Heart left ventricle (tissue), 16 donors: ENCODE measurements around the gene PCDHA2. TPM values are rescaled to one million over a fixed set of nuclear protein-coding genes. Genes with fewer than 3 reads are reported as not detected.
A peak's percentile ranks its signal among the peaks of the same experiment; 100 is the strongest.
"Not testable (repeated sequence)": the region's sequence is repeated elsewhere in the genome, so short reads cannot be mapped to it uniquely, and the experiment has no call there.

Source experiments
- ATAC-seq, 4 donors: fragments of 200-7000 bp; cut with Tn5 transposase; one replicate each; pipeline ENCODE4 v1.9.1; 2020 to 2022; ENCODE audit warnings: moderate library complexity in 4 of 4, mild to moderate bottlenecking in 3 of 4, moderate number of reproducible peaks in 1 of 4
- DNase-seq, 5 donors: peaks; one replicate each; pipeline ENCODE4 v3.0.0-alpha.2; 2020
- H3K27ac ChIP-seq, 12 donors: fragments of 200-600 bp; sonication (generic) in 4 of 12; one replicate each; pipeline versions ENCODE4 v1.5.0 to v1.8.0; 2016 to 2022; ENCODE audit warnings: mild to moderate bottlenecking in 2 of 12
- H3K27me3 ChIP-seq, 9 donors: fragments of 200-600 bp; sonication (generic) in 2 of 9; one replicate each; pipeline versions ENCODE4 v1.5.1 to v1.8.0; 2016 to 2022; ENCODE audit warnings: mild to moderate bottlenecking in 3 of 9
- H3K36me3 ChIP-seq, 9 donors: fragments of 200-600 bp; sonication (generic) in 2 of 9; one replicate each; pipeline versions ENCODE4 v1.5.0 to v1.8.0; 2018 to 2022; ENCODE audit warnings: mild to moderate bottlenecking in 2 of 9
- H3K4me1 ChIP-seq, 12 donors: fragments of 200-600 bp; sonication (generic) in 4 of 12; one replicate each; pipeline versions ENCODE4 v1.5.0 to v1.8.0; 2016 to 2022; ENCODE audit warnings: mild to moderate bottlenecking in 3 of 12
- H3K4me3 ChIP-seq, 12 donors: fragments of 200-600 bp; sonication (generic) in 4 of 12; one replicate each; pipeline versions ENCODE4 v1.5.0 to v1.8.0; 2017 to 2022; ENCODE audit warnings: mild to moderate bottlenecking in 9 of 12, moderate library complexity in 4 of 12
- H3K9me3 ChIP-seq, 12 donors: fragments of 200-600 bp; sonication (generic) in 4 of 12; one replicate each; pipeline versions ENCODE4 v1.5.0 to v1.8.0; 2016 to 2022; ENCODE audit warnings: mild to moderate bottlenecking in 1 of 12
- CTCF ChIP-seq, 12 donors: fragments of 200-600 bp; sonication (generic) in 4 of 12; IDR thresholded peaks; one replicate each; pipeline versions ENCODE4 v1.5.0 to v1.8.0; 2018 to 2022; ENCODE audit warnings: antibody characterized with exemption in 12 of 12, mild to moderate bottlenecking in 5 of 12
- POLR2A ChIP-seq, 2 donors: fragments of 450-650 bp; IDR thresholded peaks; one replicate each; pipeline ENCODE4 v1.6.1; 2017; ENCODE audit warnings: antibody characterized with exemption in 2 of 2, mild to moderate bottlenecking in 2 of 2, moderate library complexity in 2 of 2
- WGBS, 4 donors: extraction: QIAGEN DNeasy Blood & Tissue Kit in 2 of 4; methylation state at CpG; one replicate each; pipeline versions ENCODE4 v1.1.5 to v1.1.7; 2013 to 2018; 5-methylcytosine and 5-hydroxymethylcytosine counted together
- intact Hi-C, 10 donors: fragments of 100-400 bp; cut with DNase I; formaldehyde crosslinking; loops; one replicate each; pipeline versions ENCODE4 v1.11.1 to v1.14.2; 2022
- polyA plus RNA-seq, 2 donors: library from polyadenylated mRNA; stranded (reverse); fragments of 200-250 nt; gene quantifications; one replicate each; pipeline ENCODE4 v1.2.3, GENCODE V29; 2013
- total RNA-seq, 9 donors: library from RNA; depleted of rRNA in 2 of 9; stranded (reverse); fragments of >200 nt in 2 of 9; fragmentation: NEBNext Ultra II Directional in 3 of 9; extraction: Animal tissue kit (Norgen Biotek cat#: 25700) in 3 of 9; gene quantifications; one replicate each; pipeline versions ENCODE4 v1.1.0 to v1.2.4, GENCODE V29; 2016 to 2023
- donor health status: ischemic (EF 13 %, LVEDD 7.1; RV severe dilation, severe dysfunction).
- donor health status: healthy with polysubstance abuse.
- donor health status: DM: no; HTN: yes; CAD: no.
- donor health status: DM: no; HTN: no; CAD: no.
- donor health status: ischemic (EF 25% LVEDD 6.9; RV normal size, moderate dysfunction).
- donor health status: ischemic (EF 25% LVEDD 5.7; RV mildly dilated, moderate dysfunction).
- donor health status: healthy.
- donor health status: DM: yes; HTN: yes; CAD: no.
- donor health status: ischemic (EF 35%, LVEDD 5.7; RV mildly dilated, moderate dysfunction).
- donor health status: nonischemic (EF 11% LVEDD 7.7; RV severe dilation, severe dysfunction).
- donor health status: DM: yes; HTN: yes; CAD: no.
- donor health status: PGD.
- donor health status: ischemic (EF 29% LVEDD 5.4; RV normal size, mild dysfunction).
- donor health status: nonischemic (EF 23%, LVEDD 6.1; RV moderate dilation, normal function).

PCDHA2 gene
- total and polyA plus RNA-seq, 11 donors: 0.01 to 0.07 TPM; not detected in 9

- intact Hi-C loops: loop anchor here in 3 of 10 donors (5.0 to 10.0 kb wide), 2 partner anchors 233 to 236 kb away; no protein-coding TSS in a partner anchor
- 59 to 76% (median 66%) methylated on average over 21 to 43 of the region's 43 CpGs for WGBS, 4 donors
- no peaks in the 10 kb centered on the region for H3K36me3 ChIP-seq
- no peak for TF ChIP-seq POLR2A (IDR thresholded peaks at IDR 0.05)
- no peak for TF ChIP-seq CTCF (IDR thresholded peaks at IDR 0.05)
- no peaks in the 10 kb centered on the region for H3K4me1 ChIP-seq
- H3K27ac ChIP-seq: no peak overlapping the region
- ATAC-seq (no peak), DNase-seq (peak in 1 of 5 donors; percentile 51)
- H3K27me3 ChIP-seq: peaks cover 0 to 22% (median 0%) of the 10 kb centered on the region in 9 donors
- no peak overlapping the region for H3K4me3 ChIP-seq
- peaks cover 0 to 44% (median 9%) of the 10 kb centered on the region in 12 donors for H3K9me3 ChIP-seq
Observed at GRCh38 chr5:140808889-140809291, 14.2 kb downstream of the PCDHA2 start.

GRCh38 chr5:140821375-140822280 lies 27.0 kb downstream of the PCDHA2 start, which contains the start of gene PCDHA5:
PCDHA5 (plus strand) TSS chr5:140821613.
- intact Hi-C loops: no loop called here
- Histone ChIP-seq H3K9me3 (peaks cover 0 to 36% (median 13%) of the 10 kb centered on the region in 12 donors), H3K36me3 (no peaks in the 10 kb centered on the region), H3K4me3 (peak within 1 kb of the TSS in 3 of 12 donors; percentile 22 to 29 (median 28)), H3K27ac (no peak within 1 kb of the TSS), H3K27me3 (peaks cover 0 to 59% (median 6%) of the 10 kb centered on the region in 9 donors), H3K4me1 (no peaks in the 10 kb centered on the region)
- ATAC-seq: no peak
- DNase-seq: no peak
- TF ChIP-seq POLR2A (IDR thresholded peaks at IDR 0.05) (no peak), CTCF (IDR thresholded peaks at IDR 0.05) (peak in 11 of 12 donors; percentile 14 to 51 (median 25))
- WGBS, 4 donors: 23 to 33% (median 29%) methylated on average over 39 of the region's 39 CpGs

GRCh38 chr5:140822281-140822629 lies 27.6 kb downstream of the PCDHA2 start:
- Histone ChIP-seq H3K27ac (no peak overlapping the region), H3K4me1 (no peaks in the 10 kb centered on the region), H3K9me3 (peaks cover 0 to 30% (median 9%) of the 10 kb centered on the region in 12 donors), H3K27me3 (peaks cover 0 to 66% (median 12%) of the 10 kb centered on the region in 9 donors), H3K4me3 (no peak overlapping the region), H3K36me3 (no peaks in the 10 kb centered on the region)
- DNase-seq (no peak), ATAC-seq (no peak)
- TF ChIP-seq CTCF (IDR thresholded peaks at IDR 0.05) (no peak), POLR2A (IDR thresholded peaks at IDR 0.05) (no peak)
- intact Hi-C loops: no loop called here
- WGBS, 4 donors: 22 to 26% (median 24%) methylated on average over 6 of the region's 6 CpGs

- Histone ChIP-seq H3K27me3 (peaks cover 0 to 72% (median 14%) of the 10 kb centered on the region in 9 donors), H3K9me3 (peaks cover 0 to 36% (median 11%) of the 10 kb centered on the region in 12 donors)
- ATAC-seq, H3K4me1 ChIP-seq, H3K27ac ChIP-seq, H3K4me3 ChIP-seq, intact Hi-C loops, H3K36me3 ChIP-seq: not testable (repeated sequence)
- WGBS, 4 donors: 40 to 57% (median 51%) methylated on average over 14 to 48 of the region's 48 CpGs
- DNase-seq: peak in 1 of 5 donors; percentile 21
Observed at GRCh38 chr5:140822969-140823368, 28.3 kb downstream of the PCDHA2 start.
